GM18505 (cell line): ENCODE results near the gene RAB31.

ENCODE experiments used
- ATAC-seq: cut with Tn5 transposase; IDR thresholded peaks from one replicate; pipeline ENCODE4 v1.9.1; 2021; ENCODE audit not compliant: unreplicated experiment
- POLR2A ChIP-seq: IDR thresholded peaks from 4 replicates; pipeline ENCODE4 v1.6.1; 2011; ENCODE audit warnings: borderline replicate concordance; ENCODE audit not compliant: insufficient read depth, insufficient read length; ENCODE audit errors: extremely low read depth

RAB31 gene

DNA sequence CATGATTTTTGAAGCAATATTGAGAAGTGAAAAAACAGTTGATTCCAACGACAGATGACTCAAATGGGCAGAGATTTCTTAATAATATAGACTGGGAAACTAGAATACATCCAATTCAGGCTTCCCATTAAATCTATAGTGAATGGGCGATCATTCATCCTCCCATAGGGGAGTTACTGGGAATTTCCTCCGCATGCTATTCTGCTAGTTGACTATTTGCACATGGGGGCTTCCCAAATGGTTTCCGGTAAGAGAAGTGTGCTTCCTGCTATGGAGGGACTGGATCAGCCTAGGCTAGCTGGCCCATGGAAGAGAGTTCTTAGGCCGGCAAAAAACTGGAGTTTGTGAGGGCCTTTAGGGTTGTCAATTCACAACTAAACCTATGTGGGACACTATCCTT lies 203.1 kb downstream of the RAB31 start:
- ATAC-seq: no peak
- no peak for TF ChIP-seq POLR2A
